ENCODE results near the gene RNF169. TPM values are rescaled to one million over a fixed set of nuclear protein-coding genes. Genes with fewer than 3 reads are reported as not detected.

The RNF169 gene
- total and polyA plus RNA-seq, 2 of the 8 experiments (the other 6 are each of a cell fraction or from before 2014, with no cell fraction given) = 3.6 to 12.5 TPM

- TF ChIP-seq RAD21 (IDR thresholded peaks at IDR 0.05 in 1 of 2, conservative IDR thresholded peaks at IDR 0.05 in 1 of 2; ENCODE audit: low read depth in 2 of 2, low read length in 2 of 2) = no peak
- no peak for TF ChIP-seq CEBPB (IDR thresholded peaks at IDR 0.05; ENCODE audit: low read depth, low read length)
- no peak for TF ChIP-seq SAP30 (IDR thresholded peaks at IDR 0.05; ENCODE audit: insufficient read depth, insufficient replicate concordance, low read length)
- no peak for TF ChIP-seq TAF7 (optimal IDR thresholded peaks at IDR 0.05; ENCODE audit: borderline replicate concordance, low read depth, low read length)
- TF ChIP-seq, protein P1, sequence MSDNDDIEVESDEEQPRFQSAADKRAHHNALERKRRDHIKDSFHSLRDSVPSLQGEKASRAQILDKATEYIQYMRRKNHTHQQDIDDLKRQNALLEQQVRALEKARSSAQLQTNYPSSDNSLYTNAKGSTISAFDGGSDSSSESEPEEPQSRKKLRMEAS (IDR thresholded peaks at IDR 0.05) = no peak
Measured at GRCh38 chr11:74791333-74792100, 42.9 kb downstream of the RNF169 start (continued).

Data from H1 (cell line).